C4-2B (cell line): ENCODE results near the gene CALR3.

Experiments used
- CTCF ChIP-seq: fragments of 450-650 bp; conservative IDR thresholded peaks from 2 replicates; pipeline ENCODE4 v1.5.1; 2017; ENCODE audit warnings: mild to moderate bottlenecking
- ZFX ChIP-seq: fragments of 450-650 bp; IDR thresholded peaks from 2 replicates; pipeline ENCODE4 v1.6.1; 2017

GRCh38 chr19:16519230-16519687 is 23.3 kb upstream of the CALR3 start:
- TF ChIP-seq CTCF: no peak
- TF ChIP-seq ZFX: no peak
